Endodermal cell (in vitro differentiated cells): ENCODE results near the gene KIDINS220. TPM values are rescaled to one million over a fixed set of nuclear protein-coding genes. Genes with fewer than 3 reads are reported as not detected.
"Not testable (repeated sequence)": the region's sequence is repeated elsewhere in the genome, so short reads cannot be mapped to it uniquely, and the experiment has no call there.

Source experiments
- DNase-seq: peaks from one replicate; pipeline ENCODE4 v3.0.0-alpha.2; 2017
- H3K27ac ChIP-seq: 2 replicates; pipeline ENCODE4 v1.5.1; 2013; ENCODE audit warnings: mild to moderate bottlenecking, low read depth, low read length, moderate library complexity
- H3K27me3 ChIP-seq: 2 replicates; pipeline ENCODE4 v1.6.1; 2013; ENCODE audit warnings: mild to moderate bottlenecking, low read length, moderate library complexity; ENCODE audit not compliant: insufficient read depth, control insufficient read depth, poor library complexity, severe bottlenecking
- H3K36me3 ChIP-seq: 2 replicates; pipeline ENCODE4 v1.7.0; 2013; ENCODE audit warnings: mild to moderate bottlenecking, low read length, moderate library complexity; ENCODE audit not compliant: control insufficient read depth, insufficient read depth
- H3K4me1 ChIP-seq: one replicate; pipeline ENCODE4 v1.7.0; 2013; ENCODE audit warnings: low read length; ENCODE audit not compliant: control insufficient read depth, insufficient read depth
- H3K4me3 ChIP-seq: 2 replicates; pipeline ENCODE4 v1.5.1; 2013; ENCODE audit warnings: mild to moderate bottlenecking, low read length, moderate library complexity
- H3K9ac ChIP-seq: 2 replicates; pipeline ENCODE4 v1.6.1; 2013; ENCODE audit warnings: mild to moderate bottlenecking, low read length, moderate library complexity; ENCODE audit not compliant: poor library complexity, severe bottlenecking; ENCODE audit errors: extremely low read depth
- H3K9me3 ChIP-seq: 2 replicates; pipeline ENCODE4 v1.6.1; 2013; ENCODE audit warnings: mild to moderate bottlenecking, low read length, moderate library complexity; ENCODE audit not compliant: control insufficient read depth
- H3K27ac Mint-ChIP-seq: 2 replicates; pipeline ENCODE4 v1.8.0; 2020; ENCODE audit warnings: mixed read lengths
- H3K27me3 Mint-ChIP-seq: 2 replicates; pipeline ENCODE4 v1.8.0; 2021; ENCODE audit warnings: mild to moderate bottlenecking, mixed read lengths; ENCODE audit not compliant: insufficient read depth
- H3K36me3 Mint-ChIP-seq: 2 replicates; pipeline ENCODE4 v1.8.0; 2020; ENCODE audit warnings: low read depth, mixed read lengths
- H3K4me1 Mint-ChIP-seq: 2 replicates; pipeline ENCODE4 v1.8.0; 2020; ENCODE audit warnings: mixed read lengths
- H3K4me3 Mint-ChIP-seq: 2 replicates; pipeline ENCODE4 v1.8.0; 2020; ENCODE audit warnings: mild to moderate bottlenecking, moderate library complexity, mixed read lengths
- H3K9me3 Mint-ChIP-seq: 2 replicates; pipeline ENCODE4 v1.8.0; 2020; ENCODE audit warnings: mild to moderate bottlenecking, mixed read lengths
- CTCF ChIP-seq: fragments of 200-600 bp; sonication (generic); conservative IDR thresholded peaks from 2 replicates; pipeline ENCODE4 v1.5.0; 2021; ENCODE audit warnings: antibody characterized with exemption, mild to moderate bottlenecking
- WGBS, 2 experiments: methylation state at CpG; one replicate each; pipeline versions ENCODE4 v1.1.5 to v1.1.7; 2013; ENCODE audit warnings: missing lambda C conversion rate in 2 of 2, mixed read lengths in 1 of 2; ENCODE audit not compliant: insufficient coverage in 1 of 2, insufficient read length in 1 of 2; 5-methylcytosine and 5-hydroxymethylcytosine counted together
- total RNA-seq, 2 donors: library from RNA; stranded (reverse); fragmentation: NEBNext Ultra II Directional in 1 of 2; extraction: Animal tissue kit (Norgen Biotek cat#: 25700) in 1 of 2; gene quantifications; 2 replicates in 1 of 2; 3 replicates in 1 of 2; pipeline ENCODE4 v1.2.1, GENCODE V29; 2021

KIDINS220 gene
- total RNA-seq, 2 donors from 2014 or later = 33.8 to 35.2 TPM

GRCh38 chr2:8729939-8730338 lies 107.5 kb downstream of the KIDINS220 start:
- H3K4me3 Mint-ChIP-seq = no peak overlapping the region
- no peaks in the 10 kb centered on the region for H3K27me3 Mint-ChIP-seq
- Histone ChIP-seq H3K4me1 (peaks cover 4% of the 10 kb centered on the region), H3K9me3 (no peaks in the 10 kb centered on the region), H3K27me3 (no peaks in the 10 kb centered on the region), H3K9ac (no peak overlapping the region), H3K36me3 (peaks cover 61% of the 10 kb centered on the region), H3K27ac (no peak overlapping the region), H3K4me3 (no peak overlapping the region)
- WGBS, 2 experiments = 92 to 95% methylated on average over 8 to 9 of the region's 9 CpGs
- no peak for DNase-seq
- peaks cover 55% of the 10 kb centered on the region for H3K36me3 Mint-ChIP-seq
- no peaks in the 10 kb centered on the region for H3K4me1 Mint-ChIP-seq
- TF ChIP-seq CTCF = no peak
- no peak overlapping the region for H3K27ac Mint-ChIP-seq
- H3K9me3 Mint-ChIP-seq = no peaks in the 10 kb centered on the region

GRCh38 chr2:8729101-8729500 lies 108.3 kb downstream of the KIDINS220 start:
- not testable (repeated sequence) for H3K4me1 ChIP-seq, H3K9me3 ChIP-seq, H3K4me3 ChIP-seq, DNase-seq, H3K4me1 Mint-ChIP-seq, H3K9me3 Mint-ChIP-seq, H3K27ac Mint-ChIP-seq, H3K27ac ChIP-seq, H3K4me3 Mint-ChIP-seq, H3K27me3 ChIP-seq, H3K27me3 Mint-ChIP-seq, H3K9ac ChIP-seq
- peaks cover 52% of the 10 kb centered on the region for H3K36me3 ChIP-seq
- WGBS, 2 experiments = 95% methylated on average over 5 of the region's 5 CpGs
- H3K36me3 Mint-ChIP-seq = peaks cover 54% of the 10 kb centered on the region

GRCh38 chr2:8728305-8729015 lies 109.0 kb downstream of the KIDINS220 start:
- Mint-ChIP-seq H3K4me1 (peaks cover under 1% of the 10 kb centered on the region), H3K9me3 (no peaks in the 10 kb centered on the region), H3K4me3 (no peak overlapping the region), H3K27me3 (no peaks in the 10 kb centered on the region), H3K36me3 (peaks cover 47% of the 10 kb centered on the region), H3K27ac (no peak overlapping the region)
- Histone ChIP-seq H3K4me3 (no peak overlapping the region), H3K9ac (no peak overlapping the region), H3K9me3 (no peaks in the 10 kb centered on the region), H3K27ac (no peak overlapping the region), H3K4me1 (peaks cover 4% of the 10 kb centered on the region), H3K36me3 (peaks cover 47% of the 10 kb centered on the region), H3K27me3 (no peaks in the 10 kb centered on the region)
- no peak for DNase-seq
- TF ChIP-seq CTCF = no peak
- 97% methylated on average over 7 of the region's 7 CpGs for WGBS, 2 experiments

GRCh38 chr2:8725838-8726237 lies 111.6 kb downstream of the KIDINS220 start:
- Histone ChIP-seq H3K36me3 (peaks cover 20% of the 10 kb centered on the region), H3K27ac (no peak overlapping the region), H3K4me1 (no peaks in the 10 kb centered on the region), H3K4me3 (no peak overlapping the region), H3K9ac (no peak overlapping the region), H3K9me3 (no peaks in the 10 kb centered on the region), H3K27me3 (no peaks in the 10 kb centered on the region)
- no peak for DNase-seq
- WGBS, 2 experiments = 94 to 98% methylated on average over 7 of the region's 7 CpGs
- H3K4me1 Mint-ChIP-seq = peaks cover 3% of the 10 kb centered on the region
- no peak overlapping the region for H3K4me3 Mint-ChIP-seq
- no peak overlapping the region for H3K27ac Mint-ChIP-seq
- H3K9me3 Mint-ChIP-seq = no peaks in the 10 kb centered on the region
- TF ChIP-seq CTCF = no peak
- H3K27me3 Mint-ChIP-seq = no peaks in the 10 kb centered on the region
- H3K36me3 Mint-ChIP-seq = peaks cover 24% of the 10 kb centered on the region
